Glomerular endothelial cell (primary cell): ENCODE measurements around the gene CHCHD5. TPM values are rescaled to one million over a fixed set of nuclear protein-coding genes. Genes with fewer than 3 reads are reported as not detected.
A peak's percentile ranks its signal among the peaks of the same experiment; 100 is the strongest.
"Not testable (repeated sequence)": the region's sequence is repeated elsewhere in the genome, so short reads cannot be mapped to it uniquely, and the experiment has no call there.

Source experiments
- DNase-seq: peaks from one replicate; pipeline ENCODE4 v3.0.0-alpha.2; 2011; ENCODE audit warnings: low read depth, low spot score; ENCODE audit errors: extremely low read depth
- total RNA-seq: library from RNA; depleted of rRNA; stranded (reverse); fragments of >200 nt; gene quantifications from 2 replicates; pipeline ENCODE4 v1.2.3, GENCODE V29; 2015

Gene CHCHD5
- 11.0 and 22.7 TPM in 2 replicates for total RNA-seq

- DNase-seq: peak; percentile 66
These were observed at the start of gene CHCHD5 for GRCh38 chr2:112584134-112584890. TSS of gene CHCHD5 (plus strand) at chr2:112584609. CDS start at chr2:112584648, 39 bp downstream.

GRCh38 chr2:112534826-112535225, 49.6 kb upstream of the CHCHD5 start:
- DNase-seq: no peak

GRCh38 chr2:112536665-112537064, 47.7 kb upstream of the CHCHD5 start:
- DNase-seq: not testable (repeated sequence)

- no peak for DNase-seq
These were observed 45.1 kb upstream of the CHCHD5 start for GRCh38 chr2:112539306-112539705.

GRCh38 chr2:112540906-112541305, 43.5 kb upstream of the CHCHD5 start:
- no peak for DNase-seq

DNA sequence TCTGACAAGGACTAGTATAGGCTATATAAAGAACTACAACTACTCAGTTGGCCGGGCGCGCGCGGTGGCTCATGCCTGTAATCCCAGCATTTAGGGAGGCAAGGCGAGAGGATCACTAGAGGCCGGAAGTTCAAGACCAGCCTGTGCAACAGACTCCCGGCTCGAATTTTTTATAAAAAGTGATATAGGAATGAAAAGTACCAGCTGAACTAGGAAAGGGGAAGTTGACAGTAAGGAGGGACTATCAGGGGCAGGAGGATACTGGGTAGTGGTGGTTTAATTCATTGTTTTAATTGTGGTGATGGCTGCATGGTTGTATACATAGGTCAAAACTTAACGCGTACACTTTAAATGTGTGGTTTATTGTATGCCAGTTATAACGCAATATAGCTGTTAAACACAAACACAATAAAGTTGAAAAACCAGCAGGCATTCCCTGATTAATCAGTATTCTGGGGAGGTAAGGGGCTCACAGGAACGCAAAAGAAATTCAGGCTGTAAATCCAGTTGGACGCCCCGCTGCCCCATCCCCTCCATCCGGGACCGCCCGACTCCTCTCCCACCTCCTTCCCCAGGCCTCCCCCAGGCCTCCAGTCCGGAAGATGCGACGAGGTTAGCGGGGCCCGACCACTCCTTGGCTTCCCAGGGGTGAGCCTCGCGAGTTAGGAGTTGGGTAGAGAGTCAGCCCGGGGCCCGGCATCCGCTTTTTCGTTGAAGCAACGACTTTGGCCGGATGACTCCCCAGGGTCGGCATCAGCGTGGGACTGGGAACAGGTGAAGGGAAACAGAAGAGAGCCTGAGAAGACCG, 42.9 kb upstream of the CHCHD5 start:
- DNase-seq: peak; percentile 22

DNA sequence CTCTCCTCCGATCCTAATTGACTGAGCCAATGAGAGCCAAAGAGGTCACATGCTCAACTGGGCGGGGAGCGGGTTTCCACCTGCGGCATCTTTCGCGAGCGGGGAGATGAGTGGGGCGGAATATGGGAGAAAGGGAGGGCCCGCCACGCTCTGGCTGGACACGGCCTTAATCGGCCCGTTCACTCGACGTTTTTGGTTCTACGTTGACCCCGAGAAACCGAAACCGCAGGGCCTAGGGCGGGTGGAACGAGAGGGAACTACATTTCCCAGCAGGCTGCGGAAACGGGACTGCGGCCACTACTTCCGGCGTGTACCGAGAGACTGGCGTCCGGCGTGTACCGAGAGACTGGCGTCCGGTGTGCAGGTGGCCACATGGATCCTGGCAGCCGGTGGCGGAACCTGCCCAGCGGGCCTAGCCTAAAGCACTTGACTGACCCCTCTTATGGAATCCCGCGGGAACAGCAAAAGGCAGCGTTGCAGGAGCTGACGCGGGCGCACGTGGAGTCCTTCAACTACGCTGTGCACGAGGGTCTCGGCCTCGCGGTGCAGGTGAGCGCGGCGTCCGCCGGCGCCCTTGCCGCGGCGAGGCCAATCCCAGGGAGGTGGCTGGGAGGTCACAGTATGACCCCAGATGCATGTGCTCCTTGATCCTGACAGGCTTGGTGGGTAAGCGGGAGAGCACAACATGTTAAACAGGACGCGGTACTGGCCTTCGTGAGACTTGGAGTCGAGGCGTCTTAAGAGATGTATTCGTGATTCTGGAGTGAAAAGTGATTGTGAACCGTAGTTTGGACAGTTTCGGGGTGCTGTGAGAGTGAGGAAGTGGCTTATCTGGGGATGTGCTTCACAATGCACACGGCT, 42.1 kb upstream of the CHCHD5 start, which contains the start of gene POLR1B:
Gene POLR1B, plus strand, starts transcription at position 343 of the 861 bp plus-strand sequence. Its CDS starts 30 bp downstream, at position 373.
- DNase-seq: peak; percentile 31

DNA sequence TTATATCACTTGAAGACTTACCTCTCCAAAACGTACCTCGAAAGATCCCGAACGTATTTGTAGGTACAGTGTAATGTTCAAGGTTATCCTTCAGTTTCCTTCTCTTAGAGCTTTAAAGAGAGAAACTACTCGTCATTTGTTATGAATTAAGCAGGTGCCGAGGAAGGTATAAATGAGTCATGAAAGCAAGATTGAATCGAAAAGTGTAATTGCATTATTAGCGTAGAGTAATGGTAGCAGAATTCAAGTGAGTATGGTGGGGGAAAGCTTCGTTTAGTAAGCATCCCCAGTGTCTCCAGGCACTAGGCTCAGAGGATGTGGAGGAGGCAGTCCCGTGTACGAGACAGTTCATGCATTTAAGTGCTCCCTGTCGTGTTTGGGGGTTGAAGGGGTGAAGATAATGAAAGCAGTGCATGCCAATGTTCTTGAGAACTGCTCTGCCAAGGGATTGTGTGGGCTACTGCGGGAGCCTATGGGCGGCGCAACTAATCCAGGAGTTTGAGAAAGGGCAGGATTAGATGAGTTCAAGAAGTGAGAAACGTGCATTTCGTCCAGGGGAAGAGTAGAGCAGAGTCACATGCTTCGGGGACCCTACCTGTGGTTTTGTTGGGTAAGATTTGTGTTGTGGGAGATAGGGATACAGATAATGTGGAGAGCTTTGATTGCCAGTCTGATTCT, 41.3 kb upstream of the CHCHD5 start:
- DNase-seq: peak; percentile 7

- DNase-seq: no peak
These were observed 37.1 kb upstream of the CHCHD5 start for GRCh38 chr2:112547333-112547732.

- DNase-seq: no peak
These were observed 35.4 kb upstream of the CHCHD5 start for GRCh38 chr2:112548980-112549379.

DNA sequence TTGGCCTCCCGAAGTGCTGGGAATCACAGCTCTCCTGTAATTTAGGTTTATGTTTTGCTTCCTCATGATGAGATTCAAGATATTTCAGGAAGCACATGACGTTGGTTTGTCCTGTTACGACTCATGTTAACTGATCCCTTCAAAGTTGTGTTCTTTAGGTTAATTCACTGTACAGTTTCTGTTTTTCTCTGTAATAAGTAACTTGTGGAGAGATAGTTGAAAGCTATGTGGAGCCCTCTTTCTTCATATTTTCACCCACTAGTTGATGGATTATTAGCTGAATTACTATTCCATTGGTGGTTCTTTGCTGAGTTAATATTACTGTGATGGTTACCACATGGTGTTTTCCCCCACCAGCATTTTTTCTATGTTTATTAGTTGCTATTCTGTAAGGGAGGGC, 18.3 kb upstream of the CHCHD5 start:
- DNase-seq: no peak

DNA sequence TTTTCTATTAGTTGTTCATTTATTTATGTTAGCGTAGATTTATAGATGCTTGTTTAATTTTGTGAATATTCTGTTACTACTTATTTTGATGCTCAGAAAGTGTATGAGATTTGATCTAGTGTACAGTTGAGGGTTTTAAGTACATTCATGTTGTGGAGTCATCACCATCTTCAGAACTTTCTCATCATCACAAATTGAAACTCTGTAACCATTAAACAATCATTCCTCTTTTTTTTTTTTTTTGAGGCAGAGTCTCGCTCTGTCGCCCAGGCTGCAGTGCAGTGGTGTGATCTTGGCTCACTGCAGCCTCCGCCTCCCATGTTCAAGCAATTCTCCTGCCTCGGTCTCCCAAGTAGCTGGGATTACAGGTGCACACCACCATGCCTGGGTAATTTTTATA, 17.9 kb upstream of the CHCHD5 start:
- DNase-seq: not testable (repeated sequence)

DNA sequence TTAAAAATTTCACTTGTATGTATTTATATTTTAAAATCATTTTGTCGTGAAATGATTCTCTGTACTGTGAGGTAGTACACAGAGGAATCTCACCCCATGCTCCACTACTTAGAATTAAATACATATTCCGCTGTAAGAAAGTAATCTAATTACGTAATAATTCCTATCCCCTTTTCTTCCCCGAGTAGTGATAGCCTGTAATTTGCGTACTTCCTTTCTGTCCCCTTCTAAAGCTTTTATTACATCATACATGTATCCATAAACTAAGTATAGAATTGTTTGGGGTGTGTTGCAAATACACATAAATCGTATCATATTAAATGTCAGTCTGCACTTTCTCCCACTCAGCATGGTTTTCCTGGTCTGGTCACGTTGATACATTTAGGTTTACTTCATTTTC, 12.4 kb upstream of the CHCHD5 start:
- no peak for DNase-seq

DNA sequence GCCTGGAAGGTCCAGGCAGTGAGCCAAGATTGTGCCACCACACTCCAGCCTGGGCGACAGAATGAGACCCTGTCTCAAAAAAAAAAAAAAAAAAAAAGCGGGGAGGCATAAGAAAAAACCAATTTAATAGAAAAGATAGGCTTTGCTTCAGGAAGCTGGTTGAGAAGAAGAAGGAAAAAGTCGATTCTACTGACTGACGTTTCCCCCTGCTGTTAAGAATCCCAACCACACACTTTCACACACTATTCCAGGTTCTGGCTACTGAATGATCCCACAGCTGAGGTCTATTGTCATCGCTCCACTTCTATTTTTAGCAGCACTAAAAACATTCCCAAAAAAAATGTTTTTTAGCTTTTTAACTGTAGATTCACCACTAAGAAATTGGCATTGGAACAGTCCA, 6.7 kb upstream of the CHCHD5 start:
- no peak for DNase-seq

GRCh38 chr2:112579241-112579640, 5.2 kb upstream of the CHCHD5 start:
- DNase-seq: no peak

DNA sequence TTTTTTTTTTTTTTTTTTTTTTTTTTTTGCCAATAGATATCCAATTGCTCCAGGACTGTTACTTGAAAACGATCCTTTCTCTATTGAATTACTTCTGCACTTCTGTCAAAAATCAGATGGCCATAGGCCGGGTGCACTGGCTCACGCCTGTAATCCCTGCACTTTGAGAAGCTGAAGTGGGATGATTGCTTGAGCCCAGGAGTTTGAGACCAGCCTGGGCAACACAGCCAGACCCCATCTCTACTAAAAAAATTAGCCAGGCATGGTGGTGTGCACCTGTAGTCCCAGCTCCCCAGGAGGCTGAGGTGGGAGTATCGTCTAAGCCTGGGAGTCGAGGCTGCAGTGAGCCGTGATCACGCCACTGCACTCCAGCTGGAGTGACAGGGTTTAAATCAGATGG, 4.3 kb upstream of the CHCHD5 start:
- DNase-seq: no peak

- no peak for DNase-seq
These were observed 2.1 kb upstream of the CHCHD5 start for GRCh38 chr2:112582314-112582746.

- DNase-seq: no peak
These were observed 794 bp upstream of the CHCHD5 start for GRCh38 chr2:112583497-112584133.

GRCh38 chr2:112584891-112585250, 462 bp downstream of the CHCHD5 start:
- DNase-seq: no peak

DNA sequence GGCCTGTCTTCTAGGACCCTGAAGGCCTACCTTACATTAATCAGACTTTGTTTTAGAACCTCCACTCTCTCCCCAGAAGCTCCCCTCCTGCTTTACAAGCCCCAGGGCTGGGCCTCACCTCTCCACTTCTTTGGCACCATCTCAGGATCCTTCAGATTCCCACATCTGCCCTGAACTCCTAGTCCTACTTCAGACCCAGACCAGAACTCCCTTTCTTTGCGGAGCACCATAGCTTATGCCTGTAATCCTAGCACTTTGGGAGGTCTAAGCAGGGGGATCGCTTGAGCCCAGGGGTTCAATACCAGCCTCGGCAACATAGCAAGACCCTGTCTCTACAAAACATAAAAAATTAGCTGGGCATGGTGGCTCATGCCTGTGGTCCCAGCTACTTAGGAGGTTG, 991 bp downstream of the CHCHD5 start:
- no peak for DNase-seq
